HG03139 (cell line): ENCODE data around the gene TMEM239.
"Not testable (repeated sequence)": the region's sequence is repeated elsewhere in the genome, so short reads cannot be mapped to it uniquely, and the experiment has no call there.

Source experiments
- ATAC-seq: cut with Tn5 transposase; IDR thresholded peaks from one replicate; pipeline ENCODE4 v1.9.1; 2021; ENCODE audit not compliant: unreplicated experiment

Gene TMEM239

GRCh38 chr20:2816030-2816582 is at the start of gene TMEM239:
Gene TMEM239 (plus strand): TSS chr20:2816364. CDS start chr20:2816555, 191 bp downstream.
- no peak for ATAC-seq

GRCh38 chr20:2767768-2768631 is 48.2 kb upstream of the TMEM239 start:
- ATAC-seq: no peak

GRCh38 chr20:2768632-2769015 is 47.5 kb upstream of the TMEM239 start:
- ATAC-seq: no peak

- ATAC-seq: not testable (repeated sequence)
Observed at GRCh38 chr20:2770091-2770490, 46.1 kb upstream of the TMEM239 start.

DNA sequence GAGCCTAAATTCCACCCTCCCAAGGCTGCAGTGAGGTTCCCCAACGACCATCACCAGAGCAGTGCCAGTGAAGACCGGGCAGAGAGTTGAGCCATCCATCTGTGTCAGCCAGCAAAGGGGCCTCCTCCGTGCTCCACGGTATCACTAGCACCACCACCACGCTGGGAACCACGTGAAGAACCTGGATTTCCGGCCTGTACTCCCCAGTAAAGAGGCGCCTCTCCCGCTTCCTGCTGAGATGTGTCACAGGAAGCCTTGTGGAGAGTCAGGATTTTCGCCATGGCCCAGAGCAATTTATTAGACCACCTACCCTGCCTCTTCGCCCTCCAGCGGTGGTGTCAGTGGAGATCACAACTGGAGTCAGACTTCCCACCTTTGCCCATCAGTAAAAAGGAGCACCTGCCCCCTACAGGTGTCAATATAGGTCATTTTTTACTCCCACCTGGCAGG is 44.5 kb upstream of the TMEM239 start:
- no peak for ATAC-seq

GRCh38 chr20:2773812-2774211 is 42.4 kb upstream of the TMEM239 start:
- no peak for ATAC-seq

- no peak for ATAC-seq
Observed at GRCh38 chr20:2775139-2775538, 41.0 kb upstream of the TMEM239 start.

- no peak for ATAC-seq
Observed at GRCh38 chr20:2778602-2779321, 37.4 kb upstream of the TMEM239 start.

DNA sequence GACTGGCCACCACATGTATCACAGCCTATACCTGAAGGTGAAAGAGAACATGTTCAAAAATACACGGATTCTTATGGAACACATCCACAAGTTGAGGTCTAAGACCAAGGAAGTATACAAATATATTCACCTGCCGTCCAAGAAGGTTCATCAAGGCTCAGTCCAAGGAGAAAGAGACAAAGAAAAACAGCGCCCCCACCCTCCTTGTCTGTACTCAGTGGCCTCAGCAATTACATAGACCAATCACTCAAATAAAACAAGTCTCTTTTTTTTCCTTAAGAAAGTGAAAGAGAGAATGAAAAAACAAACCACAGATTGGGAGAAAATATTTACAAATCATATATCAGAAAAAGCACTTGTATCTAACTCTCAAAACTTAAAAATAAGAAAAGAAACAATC is 35.2 kb upstream of the TMEM239 start:
- ATAC-seq: no peak

DNA sequence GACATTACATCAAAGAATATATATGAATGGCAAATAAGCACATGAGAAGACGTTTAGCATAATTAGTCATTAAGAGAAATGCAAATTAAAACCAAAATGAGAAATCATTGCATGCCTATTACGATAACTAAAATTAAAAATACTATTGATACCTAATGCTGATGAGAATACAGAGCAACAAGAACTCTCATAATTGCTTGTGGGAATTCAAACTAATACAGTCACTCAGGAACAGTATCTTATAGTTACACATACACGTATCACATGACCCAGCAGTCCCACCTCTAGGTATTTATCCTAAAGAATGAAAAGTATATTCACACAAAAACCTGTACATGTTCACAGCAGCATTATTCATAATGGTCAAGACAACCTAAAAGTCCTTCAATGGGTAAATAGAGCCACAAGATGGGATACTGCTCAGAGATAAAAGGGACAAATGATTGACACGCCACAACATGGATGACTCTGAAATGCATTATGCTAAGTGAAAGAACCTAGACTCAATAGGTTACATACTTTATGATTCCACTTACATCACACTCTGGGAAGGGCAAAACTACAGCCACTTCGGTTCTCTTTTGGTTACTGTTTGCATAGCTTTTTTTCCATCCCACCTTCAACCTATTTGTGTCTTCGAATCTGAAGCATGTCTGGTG is 32.1 kb upstream of the TMEM239 start:
- no peak for ATAC-seq

DNA sequence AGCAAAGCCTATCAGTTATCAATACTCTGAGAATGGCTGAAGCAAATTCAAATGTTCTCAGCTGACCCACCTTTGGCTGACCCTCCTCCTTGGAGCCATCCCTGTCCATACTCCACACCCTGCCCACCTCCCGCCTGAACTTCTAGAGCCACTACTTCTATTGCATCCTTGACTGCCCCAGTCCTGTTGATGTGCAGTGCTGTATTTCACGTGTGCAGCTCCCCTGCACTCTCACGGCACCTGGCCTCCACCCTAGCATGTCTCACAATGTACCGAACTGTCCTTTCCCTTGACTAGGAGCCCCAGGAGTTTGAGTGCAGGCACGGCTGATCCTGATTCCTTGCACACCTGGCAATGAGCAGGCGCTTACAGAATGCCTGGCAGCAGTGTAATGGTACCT is 22.7 kb upstream of the TMEM239 start:
- no peak for ATAC-seq

DNA sequence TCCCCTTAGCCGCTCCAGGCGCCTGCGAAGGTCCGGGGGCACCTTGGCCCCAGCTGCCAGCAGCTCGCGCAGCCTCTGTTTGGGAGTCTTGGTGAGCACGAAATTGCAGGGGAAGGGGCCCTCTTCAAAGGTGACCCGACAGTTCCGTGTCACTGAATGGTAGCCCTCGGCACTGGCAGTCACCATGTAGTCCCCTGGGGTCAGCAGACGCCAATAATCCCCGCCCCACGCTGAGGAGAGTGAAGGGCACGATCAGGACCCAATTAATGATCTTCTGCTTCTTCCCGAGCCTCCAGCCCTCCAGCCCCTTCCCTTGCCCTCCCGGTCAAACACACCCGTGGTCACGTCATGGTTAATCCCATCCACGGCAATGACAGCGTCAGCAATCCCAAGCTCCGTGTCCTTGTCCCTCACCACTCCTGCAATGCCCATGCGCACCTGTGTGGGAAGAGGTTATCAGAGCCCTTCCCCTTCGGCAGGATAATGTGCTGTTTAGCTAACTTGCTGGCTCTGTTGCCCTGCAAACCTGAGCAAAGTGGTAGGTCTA is 21.9 kb upstream of the TMEM239 start:
- ATAC-seq: no peak

DNA sequence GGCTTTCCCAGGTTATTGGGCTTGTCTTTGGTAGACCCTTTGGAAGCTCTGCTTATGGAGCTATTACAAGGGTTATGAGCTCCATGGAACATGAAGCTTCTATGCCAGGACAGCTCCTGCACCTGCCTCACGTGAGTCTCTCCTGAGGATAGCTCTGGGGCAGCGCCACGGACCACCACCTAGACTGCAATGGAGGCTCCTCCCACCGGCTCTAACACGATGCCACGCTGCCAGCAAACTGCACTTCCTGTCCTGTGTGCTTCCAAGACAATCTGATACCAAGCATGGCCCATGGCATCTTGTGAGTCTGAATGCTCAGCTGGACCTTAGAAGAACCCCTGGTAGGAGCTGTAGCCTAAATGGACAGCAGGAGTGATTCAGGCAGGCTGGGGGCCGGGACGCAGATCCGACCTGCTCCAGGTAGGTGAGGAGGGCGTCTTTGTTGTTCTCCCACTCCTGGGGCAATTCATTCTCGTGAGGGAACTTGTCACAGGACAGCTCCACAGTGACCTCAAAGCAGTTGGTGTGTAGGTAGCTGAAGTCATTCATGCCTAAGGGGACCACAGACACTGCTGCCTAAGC is 21.2 kb upstream of the TMEM239 start:
- no peak for ATAC-seq

GRCh38 chr20:2795451-2795850 is 20.7 kb upstream of the TMEM239 start:
- no peak for ATAC-seq

DNA sequence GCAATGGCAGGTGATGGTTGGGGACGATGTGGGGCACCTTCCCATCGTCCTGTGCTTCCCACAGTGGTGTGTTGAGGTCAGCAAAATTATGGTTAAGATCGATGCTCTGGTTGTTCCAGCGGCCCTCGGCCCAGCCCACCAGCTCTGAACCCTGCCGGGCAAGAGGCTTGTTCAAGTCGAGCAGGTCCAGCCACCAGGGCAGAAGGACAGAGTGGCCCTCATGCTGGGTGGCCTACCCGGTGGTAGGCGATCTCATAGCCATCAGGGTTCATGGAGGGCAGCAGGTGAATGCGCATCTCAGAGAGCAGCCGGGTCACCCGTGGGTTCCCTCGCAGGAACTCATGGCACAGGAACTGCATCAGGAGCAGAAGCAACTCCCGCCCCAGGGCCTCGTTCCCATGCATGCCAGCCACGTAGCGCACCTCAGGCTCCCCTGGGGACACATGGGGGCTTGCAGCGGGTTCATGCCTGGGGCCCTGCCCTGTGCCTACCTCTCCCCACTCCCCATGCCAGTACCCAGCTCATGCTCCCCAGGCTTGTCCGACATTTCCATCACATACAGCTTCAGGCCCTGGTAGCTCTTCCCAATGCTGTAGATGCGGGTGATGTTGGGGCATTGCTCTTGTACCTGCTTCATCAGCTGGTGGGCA is 20.0 kb upstream of the TMEM239 start:
- no peak for ATAC-seq

DNA sequence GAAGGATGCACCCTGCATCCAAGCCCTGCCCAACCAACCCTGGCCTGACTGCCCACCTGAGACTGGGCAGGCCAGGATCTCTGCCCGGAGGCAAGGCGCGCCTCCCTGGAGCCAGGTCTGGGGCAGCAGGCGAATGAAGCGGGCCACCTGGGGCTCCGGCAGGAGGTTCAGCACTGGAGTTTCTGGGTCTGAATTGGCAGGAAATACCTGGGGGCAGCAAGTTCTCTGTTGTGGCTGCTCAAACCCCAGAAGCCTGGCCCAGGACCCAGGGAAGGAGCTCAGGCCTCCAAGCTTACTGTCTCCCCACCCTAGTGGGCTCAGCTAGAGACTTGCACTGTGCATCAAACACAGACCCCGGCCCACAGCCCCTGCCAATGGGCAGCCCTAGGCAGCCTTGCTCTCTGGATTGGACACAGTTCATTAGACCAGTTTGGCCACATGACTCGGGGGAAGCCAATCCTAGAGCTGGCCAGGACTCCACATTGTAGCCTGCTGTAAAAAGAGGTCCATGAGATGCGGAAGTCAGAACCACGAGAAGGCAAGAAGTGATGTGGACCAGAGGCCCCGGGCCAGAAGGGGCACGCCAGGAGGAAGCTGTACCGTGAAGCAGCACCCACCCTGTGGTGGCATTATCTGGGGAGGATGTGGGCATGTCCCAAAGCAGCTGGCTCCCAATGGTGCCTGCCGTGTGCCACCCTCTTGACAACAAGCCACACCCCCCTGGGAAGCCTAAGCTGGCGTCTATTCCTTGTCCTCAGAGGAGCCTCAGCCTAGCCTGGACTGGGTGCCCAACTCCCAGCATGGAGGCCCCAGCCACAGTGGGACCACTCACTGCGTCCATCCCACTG is 18.8 kb upstream of the TMEM239 start:
- no peak for ATAC-seq

- no peak for ATAC-seq
Observed at GRCh38 chr20:2798095-2798805, 17.9 kb upstream of the TMEM239 start.

DNA sequence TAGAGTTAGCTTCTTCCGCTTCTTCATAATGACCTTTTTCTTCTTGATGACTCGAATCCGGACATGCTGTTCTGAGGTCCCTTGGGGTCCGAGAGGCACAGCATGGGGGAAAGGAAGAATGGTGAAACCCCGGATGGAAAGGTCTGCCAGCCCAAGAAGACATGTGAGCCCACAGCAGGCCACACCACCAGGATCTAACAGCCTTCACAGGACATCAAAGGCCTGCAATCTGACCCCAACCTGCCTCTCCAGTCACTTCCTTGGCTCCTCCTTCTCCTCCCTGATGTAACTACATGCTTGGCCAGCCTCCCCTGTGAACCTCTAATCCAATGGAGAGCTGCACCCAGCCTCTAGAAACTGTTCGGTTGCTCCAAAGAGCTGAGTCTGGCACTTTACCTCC is 17.4 kb upstream of the TMEM239 start:
- ATAC-seq: no peak

GRCh38 chr20:2799271-2799670 is 16.9 kb upstream of the TMEM239 start:
- ATAC-seq: no peak
